Loucy (cell line): Measurements from ENCODE around the gene SLC6A12.

ENCODE experiments used
- H2AFZ ChIP-seq: fragments of 200-600 bp; sonication (generic); 2 replicates; pipeline ENCODE4 v1.6.0; 2016; ENCODE audit warnings: antibody characterized with exemption, mild to moderate bottlenecking, low read length, moderate library complexity
- H3F3A ChIP-seq: fragments of 200-600 bp; 2 replicates; pipeline ENCODE4 v1.6.0; 2016; ENCODE audit warnings: antibody characterized with exemption, low read depth, mild to moderate bottlenecking
- H3K27me3 ChIP-seq: fragments of 200-600 bp; sonication (generic); 2 replicates; pipeline ENCODE4 v1.6.1; 2014; ENCODE audit warnings: low read length, mild to moderate bottlenecking; ENCODE audit not compliant: insufficient read depth, poor library complexity, severe bottlenecking
- H3K36me3 ChIP-seq: fragments of 200-600 bp; sonication (generic); 2 replicates; pipeline ENCODE4 v1.6.1; 2016; ENCODE audit warnings: low read length; ENCODE audit not compliant: insufficient read depth
- H3K4me1 ChIP-seq: fragments of 200-600 bp; sonication (generic); 2 replicates; pipeline ENCODE4 v1.5.1; 2014; ENCODE audit warnings: low read length, mild to moderate bottlenecking; ENCODE audit not compliant: insufficient read depth, poor library complexity, severe bottlenecking
- H3K4me2 ChIP-seq: fragments of 200-600 bp; sonication (generic); 2 replicates; pipeline ENCODE4 v1.6.0; 2014; ENCODE audit warnings: antibody characterized with exemption, low read length, low read depth, mild to moderate bottlenecking; ENCODE audit not compliant: poor library complexity, severe bottlenecking
- H3K4me3 ChIP-seq: fragments of 200-600 bp; sonication (generic); 2 replicates; pipeline ENCODE4 v1.5.1; 2014; ENCODE audit warnings: low read length, mild to moderate bottlenecking, mixed read lengths; ENCODE audit not compliant: poor library complexity, severe bottlenecking
- H3K79me2 ChIP-seq: fragments of 200-600 bp; sonication (generic); 2 replicates; pipeline ENCODE4 v1.6.1; 2014; ENCODE audit warnings: low read length; ENCODE audit not compliant: insufficient read depth
- H3K9ac ChIP-seq: fragments of 200-600 bp; sonication (generic); 2 replicates; pipeline ENCODE4 v1.6.0; 2014; ENCODE audit warnings: mild to moderate bottlenecking, low read depth, low read length, moderate library complexity; ENCODE audit not compliant: poor library complexity, severe bottlenecking
- H3K9me2 ChIP-seq: fragments of 200-600 bp; sonication (generic); replicated peaks from 2 replicates; pipeline ENCODE4 v1.6.1; 2016; ENCODE audit warnings: low read depth, low read length, mixed read lengths
- H3K9me3 ChIP-seq: fragments of 200-600 bp; sonication (generic); 2 replicates; pipeline ENCODE4 v1.6.1; 2014; ENCODE audit warnings: mild to moderate bottlenecking, antibody characterized with exemption, low read length, low read depth; ENCODE audit not compliant: insufficient read depth
- H4K20me1 ChIP-seq: fragments of 200-600 bp; sonication (generic); 2 replicates; pipeline ENCODE4 v1.6.0; 2014; ENCODE audit warnings: antibody characterized with exemption, low read length, mild to moderate bottlenecking; ENCODE audit not compliant: insufficient read depth, poor library complexity, severe bottlenecking
- EZH2phosphoT487 ChIP-seq: fragments of 200-600 bp; IDR thresholded peaks from 2 replicates; pipeline ENCODE4 v1.6.1; 2018; ENCODE audit warnings: antibody characterized with exemption, mild to moderate bottlenecking, moderate library complexity, borderline replicate concordance
- TF ChIP-seq, protein P1 (sequence below): fragments of 200-600 bp; sonication (generic); conservative IDR thresholded peaks from 2 replicates; pipeline ENCODE4 v1.5.1; 2014; ENCODE audit warnings: mild to moderate bottlenecking, antibody characterized with exemption, low read length

Gene SLC6A12

DNA sequence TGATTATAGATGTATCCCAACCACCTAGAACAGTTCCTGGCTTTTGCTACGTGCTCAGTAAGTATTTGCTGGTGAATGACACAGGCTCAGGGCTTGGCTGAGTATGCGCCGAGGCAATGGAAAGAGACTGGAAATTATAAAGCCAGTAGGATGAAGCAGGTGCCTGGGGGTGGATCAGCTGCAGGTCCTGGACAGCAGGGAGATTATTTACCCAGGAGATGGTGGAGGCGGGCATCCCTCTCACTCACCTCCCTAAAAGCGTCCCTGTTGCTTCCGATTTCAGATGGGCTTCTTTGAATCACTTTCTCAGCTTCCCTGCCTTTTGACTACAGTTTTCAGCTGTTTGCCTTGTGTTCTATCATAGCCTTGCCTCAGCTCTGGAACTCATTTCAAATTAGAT lies 42.3 kb upstream of the SLC6A12 start:
- no peak overlapping the region for H3K4me3 ChIP-seq
- H3K4me1 ChIP-seq: peaks cover 84% of the 10 kb centered on the region
- H2AFZ ChIP-seq: no peak overlapping the region
- no peaks in the 10 kb centered on the region for H3K36me3 ChIP-seq
- no peaks in the 10 kb centered on the region for H3K9me2 ChIP-seq
- H3K4me2 ChIP-seq: peak overlapping the region; percentile 71
- peak overlapping the region; percentile 73 for H3K9ac ChIP-seq
- no peaks in the 10 kb centered on the region for H3K79me2 ChIP-seq
- TF ChIP-seq, protein P1, sequence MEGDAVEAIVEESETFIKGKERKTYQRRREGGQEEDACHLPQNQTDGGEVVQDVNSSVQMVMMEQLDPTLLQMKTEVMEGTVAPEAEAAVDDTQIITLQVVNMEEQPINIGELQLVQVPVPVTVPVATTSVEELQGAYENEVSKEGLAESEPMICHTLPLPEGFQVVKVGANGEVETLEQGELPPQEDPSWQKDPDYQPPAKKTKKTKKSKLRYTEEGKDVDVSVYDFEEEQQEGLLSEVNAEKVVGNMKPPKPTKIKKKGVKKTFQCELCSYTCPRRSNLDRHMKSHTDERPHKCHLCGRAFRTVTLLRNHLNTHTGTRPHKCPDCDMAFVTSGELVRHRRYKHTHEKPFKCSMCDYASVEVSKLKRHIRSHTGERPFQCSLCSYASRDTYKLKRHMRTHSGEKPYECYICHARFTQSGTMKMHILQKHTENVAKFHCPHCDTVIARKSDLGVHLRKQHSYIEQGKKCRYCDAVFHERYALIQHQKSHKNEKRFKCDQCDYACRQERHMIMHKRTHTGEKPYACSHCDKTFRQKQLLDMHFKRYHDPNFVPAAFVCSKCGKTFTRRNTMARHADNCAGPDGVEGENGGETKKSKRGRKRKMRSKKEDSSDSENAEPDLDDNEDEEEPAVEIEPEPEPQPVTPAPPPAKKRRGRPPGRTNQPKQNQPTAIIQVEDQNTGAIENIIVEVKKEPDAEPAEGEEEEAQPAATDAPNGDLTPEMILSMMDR: no peak
- TF ChIP-seq EZH2phosphoT487: no peak
- H3F3A ChIP-seq: peaks cover 12% of the 10 kb centered on the region; the same call in 1 of the 2 replicates
- no peaks in the 10 kb centered on the region for H3K9me3 ChIP-seq
- H4K20me1 ChIP-seq: no peaks in the 10 kb centered on the region
- H3K27me3 ChIP-seq: no peaks in the 10 kb centered on the region

DNA sequence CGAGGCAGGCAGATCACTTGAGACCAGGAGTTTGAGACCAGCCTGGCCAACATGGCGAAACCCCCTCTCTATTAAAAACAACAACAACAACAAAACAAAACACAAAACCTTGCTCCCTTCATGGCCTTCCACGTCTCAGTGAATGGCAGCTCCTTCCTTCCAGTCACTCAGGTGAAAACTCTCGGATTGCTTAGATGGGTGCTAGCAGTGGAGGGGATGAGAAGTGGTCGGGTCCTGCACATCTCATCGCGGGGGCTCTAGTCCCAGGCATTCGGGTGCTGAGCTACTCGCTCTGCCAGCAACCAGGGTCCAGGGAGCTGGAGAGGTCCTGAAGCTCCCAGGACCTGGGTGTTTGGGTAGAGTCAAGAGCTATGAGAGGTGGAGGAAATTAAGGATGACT lies 41.0 kb upstream of the SLC6A12 start:
- Histone ChIP-seq H3K27me3 (no peaks in the 10 kb centered on the region), H3K79me2 (no peaks in the 10 kb centered on the region), H3K4me2 (no peak overlapping the region), H3K9me3 (no peaks in the 10 kb centered on the region), H3K4me3 (no peak overlapping the region), H3K36me3 (no peaks in the 10 kb centered on the region), H3K9me2 (no peaks in the 10 kb centered on the region), H2AFZ (no peak overlapping the region), H3F3A (peaks cover 4% of the 10 kb centered on the region; the same call in 1 of the 2 replicates), H3K4me1 (peaks cover 71% of the 10 kb centered on the region), H3K9ac (no peak overlapping the region), H4K20me1 (no peaks in the 10 kb centered on the region)
- TF ChIP-seq EZH2phosphoT487: no peak
- TF ChIP-seq, protein P1: no peak

DNA sequence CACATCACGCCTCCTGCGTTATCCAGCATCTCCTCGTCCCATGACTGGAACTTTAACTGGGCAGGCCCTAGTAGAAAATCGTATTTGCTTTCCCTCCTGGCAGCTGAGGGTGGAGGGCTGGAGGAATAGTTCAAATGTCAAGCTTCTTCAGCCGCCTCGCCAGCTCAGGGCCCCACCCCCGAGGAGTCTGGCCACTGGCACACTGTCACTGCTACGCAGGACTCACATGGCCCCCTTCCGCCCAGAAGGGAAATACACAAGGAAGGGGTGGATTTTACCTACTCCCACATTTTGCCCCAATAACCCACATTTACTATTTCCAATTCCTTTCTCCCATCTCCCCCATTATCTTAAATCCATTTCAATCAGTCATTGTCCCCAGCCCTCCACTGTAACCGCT lies 40.1 kb upstream of the SLC6A12 start:
- no peaks in the 10 kb centered on the region for H3K36me3 ChIP-seq
- H3F3A ChIP-seq: peaks cover 4% of the 10 kb centered on the region; the same call in 1 of the 2 replicates
- H3K9me3 ChIP-seq: no peaks in the 10 kb centered on the region
- no peak overlapping the region for H3K4me2 ChIP-seq
- no peaks in the 10 kb centered on the region for H4K20me1 ChIP-seq
- TF ChIP-seq, protein P1: no peak
- no peak for TF ChIP-seq EZH2phosphoT487
- peaks cover 63% of the 10 kb centered on the region for H3K4me1 ChIP-seq
- H3K9me2 ChIP-seq: no peaks in the 10 kb centered on the region
- peak overlapping the region; percentile 25 for H3K9ac ChIP-seq
- no peak overlapping the region for H3K4me3 ChIP-seq
- no peak overlapping the region for H2AFZ ChIP-seq
- no peaks in the 10 kb centered on the region for H3K27me3 ChIP-seq
- no peaks in the 10 kb centered on the region for H3K79me2 ChIP-seq
